SK-N-SH (cell line): ENCODE measurements around the gene DPF1. TPM values are rescaled to one million over a fixed set of nuclear protein-coding genes. Genes with fewer than 3 reads are reported as not detected.
A peak's percentile ranks its signal among the peaks of the same experiment; 100 is the strongest.

ENCODE experiments used
- CTCF ChIA-PET: fragments of 300-600, 350-600 bp; formaldehyde crosslinking; extraction: SDS; loops from one replicate; lab custom pipeline; 2021; lab: Yijun Ruan, JAX
- POLR2A ChIA-PET: fragments of 350-600 bp; sonication (Branson Sonifier 250); formaldehyde crosslinking; extraction: SDS; loops from one replicate; lab custom pipeline; 2020; ENCODE audit warnings: antibody characterized with exemption, inconsistent platforms; lab: Yijun Ruan, JAX
- DNase-seq: peaks from one replicate; pipeline ENCODE4 v3.0.0; 2012
- H2AFZ ChIP-seq: fragments of 200-600 bp; sonication (generic); 2 replicates; pipeline ENCODE4 v1.8.1; 2016; ENCODE audit warnings: antibody characterized with exemption, mild to moderate bottlenecking, low read depth
- H3F3A ChIP-seq: fragments of 200-600 bp; sonication (generic); replicated peaks from 2 replicates; pipeline ENCODE3; 2016; ENCODE audit warnings: antibody characterized with exemption, mild to moderate bottlenecking; ENCODE audit not compliant: insufficient read depth
- H3K27ac ChIP-seq, 2 experiments: fragments of 200-500 bp in 1 of 2; fragments of 200-600 bp in 1 of 2; sonication (Bioruptor generic) in 1 of 2; sonication (generic), shearing (Covaris generic) in 1 of 2; 2 replicates each; pipeline versions ENCODE4 v1.5.1 to v1.6.1; 2014 to 2016; ENCODE audit warnings: low read depth in 2 of 2, inconsistent platforms in 1 of 2, low read length in 1 of 2, mild to moderate bottlenecking in 1 of 2, mixed read lengths in 1 of 2
- H3K27me3 ChIP-seq: fragments of 200-600 bp; sonication (generic), shearing (Covaris generic); 2 replicates; pipeline ENCODE4 v1.6.1; 2016; ENCODE audit warnings: mixed run types; ENCODE audit not compliant: insufficient read depth
- H3K36me3 ChIP-seq, 2 experiments: fragments of 200-500 bp in 1 of 2; fragments of 200-600 bp in 1 of 2; sonication (Bioruptor generic) in 1 of 2; sonication (generic) in 1 of 2; replicated peaks in 1 of 2; 2 replicates each; pipeline versions ENCODE3 to v1.5.1; 2014 to 2016; ENCODE audit warnings: low read length in 1 of 2, mild to moderate bottlenecking in 1 of 2; ENCODE audit not compliant: insufficient read depth in 2 of 2, control insufficient read depth in 1 of 2
- H3K4me1 ChIP-seq, 2 experiments: fragments of 200-500 bp in 1 of 2; fragments of 200-600 bp in 1 of 2; sonication (Bioruptor generic) in 1 of 2; sonication (generic), shearing (Covaris generic) in 1 of 2; 2 replicates each; pipeline versions ENCODE4 v1.5.1 to v1.6.1; 2014 to 2016; ENCODE audit warnings: low read depth in 1 of 2, low read length in 1 of 2, mixed run types in 1 of 2; ENCODE audit not compliant: insufficient read depth in 2 of 2, control insufficient read depth in 1 of 2
- H3K4me2 ChIP-seq: fragments of 200-600 bp; sonication (generic), shearing (Covaris generic); 2 replicates; pipeline ENCODE4 v1.6.1; 2017; ENCODE audit warnings: mixed run types
- H3K4me3 ChIP-seq, 2 experiments: fragments of 200-500 bp in 1 of 2; fragments of 200-600 bp in 1 of 2; sonication (Bioruptor generic) in 1 of 2; sonication (generic), shearing (Covaris generic) in 1 of 2; 2 replicates each; pipeline versions ENCODE4 v1.5.1 to v1.8.1; 2014 to 2016; ENCODE audit warnings: low read depth in 2 of 2, inconsistent platforms in 1 of 2, low read length in 1 of 2, mild to moderate bottlenecking in 1 of 2, mixed read lengths in 1 of 2, moderate library complexity in 1 of 2
- H3K79me2 ChIP-seq: fragments of 200-600 bp; sonication (generic); 2 replicates; pipeline ENCODE4 v1.8.1; 2017; ENCODE audit warnings: mild to moderate bottlenecking; ENCODE audit not compliant: insufficient read depth
- H3K9ac ChIP-seq: fragments of 200-600 bp; sonication (generic); 2 replicates; pipeline ENCODE4 v1.6.1; 2017; ENCODE audit warnings: mixed run types
- H3K9me2 ChIP-seq: fragments of 200-600 bp; sonication (generic); 2 replicates; pipeline ENCODE4 v1.6.1; 2017; ENCODE audit warnings: mixed run types
- H3K9me3 ChIP-seq: fragments of 200-600 bp; sonication (generic); 2 replicates; pipeline ENCODE4 v1.6.1; 2017; ENCODE audit warnings: mixed run types, mild to moderate bottlenecking, moderate library complexity
- H4K20me1 ChIP-seq: fragments of 200-600 bp; sonication (generic); 2 replicates; pipeline ENCODE4 v1.6.1; 2017; ENCODE audit warnings: mild to moderate bottlenecking, mixed run types; ENCODE audit not compliant: insufficient read depth
- CHD2 ChIP-seq: fragments of 150-350 bp; IDR thresholded peaks from 2 replicates; pipeline ENCODE4 v1.6.1; 2018; ENCODE audit warnings: low read length; ENCODE audit not compliant: partially characterized antibody
- FOXJ3 ChIP-seq: sonication (generic); formaldehyde crosslinking; IDR thresholded peaks from 2 replicates; pipeline ENCODE4 v1.5.1; 2020; ENCODE audit warnings: mild to moderate bottlenecking, missing genetic modification reagents
- MXI1 ChIP-seq: IDR thresholded peaks from 2 replicates; pipeline ENCODE4 v1.6.1; 2012; ENCODE audit warnings: mild to moderate bottlenecking, low read depth, low read length, improper control_type of control experiment
- NFIC ChIP-seq: IDR thresholded peaks from 2 replicates; pipeline ENCODE4 v1.4.0; 2012; ENCODE audit warnings: borderline replicate concordance
- RAD21 ChIP-seq: IDR thresholded peaks from 2 replicates; pipeline ENCODE4 v1.6.1; 2012; ENCODE audit warnings: mild to moderate bottlenecking, low read length
- SIN3A ChIP-seq: IDR thresholded peaks from 2 replicates; pipeline ENCODE4 v1.6.1; 2012; ENCODE audit warnings: low read depth, mild to moderate bottlenecking, low read length, moderate library complexity, borderline replicate concordance
- TEAD4 ChIP-seq: IDR thresholded peaks from 2 replicates; pipeline ENCODE4 v1.4.0; 2012; ENCODE audit warnings: mild to moderate bottlenecking, borderline replicate concordance; ENCODE audit not compliant: insufficient read depth
- WGBS: methylation state at CpG from one replicate; pipeline ENCODE4 v1.1.6; 2017; ENCODE audit warnings: low lambda C conversion rate; 5-methylcytosine and 5-hydroxymethylcytosine counted together
- polyA plus RNA-seq, 3 experiments: library from polyadenylated mRNA; depleted of rRNA; stranded (reverse); fragments of >200 nt; gene quantifications; 2 replicates each; pipeline ENCODE4 v1.2.3, GENCODE V29; 2012
- TF ChIP-seq, protein P1 (sequence below): fragments of 200-600 bp; sonication (generic); IDR thresholded peaks from 2 replicates; pipeline ENCODE4 v1.6.1; 2017; ENCODE audit warnings: antibody characterized with exemption, mild to moderate bottlenecking, moderate library complexity

DPF1 gene
- polyA plus RNA-seq, 1 of the 3 experiments (the other 2 are of a cell fraction): 4.8 TPM

DNA sequence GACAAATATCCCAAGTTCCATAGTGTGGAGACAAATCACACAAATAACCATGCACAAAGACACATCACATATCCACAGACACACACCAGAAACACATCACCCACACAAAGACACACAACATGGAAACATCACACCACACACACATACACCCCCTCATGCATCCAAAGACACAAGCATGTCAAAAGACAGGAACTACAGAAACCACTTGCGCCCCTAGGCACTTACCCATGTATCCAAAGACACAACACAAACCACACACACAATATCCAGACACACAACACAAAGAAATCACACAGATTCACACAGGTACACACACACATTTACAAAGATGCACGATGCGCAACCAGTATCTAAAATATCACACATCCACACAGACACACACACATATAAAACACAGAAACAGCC, 901 bp downstream of the DPF1 start:
- Histone ChIP-seq H3F3A (peaks cover 9% of the 10 kb centered on the region), H3K36me3 (peaks cover 0 to 3% of the 10 kb centered on the region in 2 experiments), H3K4me1 (peaks cover 0 to 4% of the 10 kb centered on the region in 2 experiments; a peak in 1 of 4 replicates), H3K9me2 (no peaks in the 10 kb centered on the region), H3K27ac (no peak overlapping the region), H2AFZ (no peak overlapping the region), H3K4me2 (peak overlapping the region; percentile 81), H3K9ac (no peak overlapping the region), H4K20me1 (no peaks in the 10 kb centered on the region), H3K79me2 (peaks cover 7% of the 10 kb centered on the region; the same call in 1 of the 2 replicates), H3K9me3 (no peaks in the 10 kb centered on the region), H3K27me3 (no peaks in the 10 kb centered on the region), H3K4me3 (peak overlapping the region; percentile 53 to 65)
- ChIA-PET CTCF (no interaction called here), POLR2A (no interaction called here)
- no peak for DNase-seq
- 86% methylated on average over 3 of the region's 3 CpGs for WGBS
- TF ChIP-seq, protein P1, sequence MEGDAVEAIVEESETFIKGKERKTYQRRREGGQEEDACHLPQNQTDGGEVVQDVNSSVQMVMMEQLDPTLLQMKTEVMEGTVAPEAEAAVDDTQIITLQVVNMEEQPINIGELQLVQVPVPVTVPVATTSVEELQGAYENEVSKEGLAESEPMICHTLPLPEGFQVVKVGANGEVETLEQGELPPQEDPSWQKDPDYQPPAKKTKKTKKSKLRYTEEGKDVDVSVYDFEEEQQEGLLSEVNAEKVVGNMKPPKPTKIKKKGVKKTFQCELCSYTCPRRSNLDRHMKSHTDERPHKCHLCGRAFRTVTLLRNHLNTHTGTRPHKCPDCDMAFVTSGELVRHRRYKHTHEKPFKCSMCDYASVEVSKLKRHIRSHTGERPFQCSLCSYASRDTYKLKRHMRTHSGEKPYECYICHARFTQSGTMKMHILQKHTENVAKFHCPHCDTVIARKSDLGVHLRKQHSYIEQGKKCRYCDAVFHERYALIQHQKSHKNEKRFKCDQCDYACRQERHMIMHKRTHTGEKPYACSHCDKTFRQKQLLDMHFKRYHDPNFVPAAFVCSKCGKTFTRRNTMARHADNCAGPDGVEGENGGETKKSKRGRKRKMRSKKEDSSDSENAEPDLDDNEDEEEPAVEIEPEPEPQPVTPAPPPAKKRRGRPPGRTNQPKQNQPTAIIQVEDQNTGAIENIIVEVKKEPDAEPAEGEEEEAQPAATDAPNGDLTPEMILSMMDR: no peak

DNA sequence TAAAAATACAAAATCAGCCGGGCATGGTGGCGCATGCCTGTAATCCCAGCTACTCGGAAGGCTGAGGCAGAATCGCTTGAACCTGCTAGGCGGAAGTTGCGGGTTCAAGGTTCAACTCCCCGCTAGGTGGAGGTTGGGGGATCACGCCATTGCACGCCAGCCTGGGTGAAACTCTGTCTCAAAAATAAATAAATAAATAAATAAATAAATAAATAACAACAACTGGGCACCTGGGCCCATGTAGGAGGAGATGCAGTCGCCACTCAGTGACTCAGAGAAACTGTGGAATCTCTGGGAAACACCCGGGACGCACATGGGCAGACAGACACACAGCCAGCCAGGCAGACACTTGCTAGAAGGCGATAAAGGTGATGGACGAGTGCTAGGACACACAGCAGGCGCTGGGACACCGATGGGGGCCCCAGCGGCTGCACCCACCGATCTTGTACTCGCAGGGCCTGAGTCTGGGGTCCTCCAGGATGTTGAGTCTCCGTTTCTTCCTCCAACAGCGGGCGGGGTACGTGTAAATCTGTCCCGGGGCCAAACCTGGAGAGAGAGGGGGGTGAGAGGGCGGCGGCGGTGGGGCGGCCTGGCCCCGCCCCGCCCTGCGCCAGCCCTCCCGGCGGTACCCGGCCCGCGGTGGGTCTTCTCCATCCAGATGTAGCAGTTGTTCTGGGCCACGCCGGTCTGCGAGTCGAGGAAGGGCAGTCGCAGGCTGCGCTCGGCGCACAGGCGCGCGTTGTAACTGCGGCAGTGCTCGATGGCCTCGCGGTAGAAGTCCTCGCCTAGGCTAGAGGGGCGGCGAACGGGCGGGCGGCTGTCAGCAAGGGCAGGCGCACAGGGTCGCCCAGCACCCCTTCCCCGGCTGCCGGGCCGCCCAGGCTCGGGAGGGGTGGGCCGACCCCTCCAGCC, 1.8 kb downstream of the DPF1 start:
- Histone ChIP-seq H3K79me2 (peaks cover 7% of the 10 kb centered on the region; the same call in 1 of the 2 replicates), H3K4me2 (no peak overlapping the region), H3K4me3 (no peak overlapping the region), H3K36me3 (peaks cover 0 to 7% of the 10 kb centered on the region in 2 experiments), H3K27ac (no peak overlapping the region), H3K9me3 (no peaks in the 10 kb centered on the region), H2AFZ (no peak overlapping the region), H3K9ac (no peak overlapping the region), H3F3A (peaks cover 9% of the 10 kb centered on the region), H3K27me3 (no peaks in the 10 kb centered on the region), H4K20me1 (no peaks in the 10 kb centered on the region), H3K9me2 (no peaks in the 10 kb centered on the region), H3K4me1 (peaks cover 0 to 2% of the 10 kb centered on the region in 2 experiments; a peak in 1 of 4 replicates)
- CTCF ChIA-PET: interaction anchor here (1.2 kb wide), 1 partner anchor 11 kb away, joined by 3 read pairs; no protein-coding TSS in a partner anchor
- POLR2A ChIA-PET: no interaction called here
- WGBS: 93% methylated on average over 48 of the region's 64 CpGs
- DNase-seq: peak; percentile 19
- no peak for TF ChIP-seq MXI1

DNA sequence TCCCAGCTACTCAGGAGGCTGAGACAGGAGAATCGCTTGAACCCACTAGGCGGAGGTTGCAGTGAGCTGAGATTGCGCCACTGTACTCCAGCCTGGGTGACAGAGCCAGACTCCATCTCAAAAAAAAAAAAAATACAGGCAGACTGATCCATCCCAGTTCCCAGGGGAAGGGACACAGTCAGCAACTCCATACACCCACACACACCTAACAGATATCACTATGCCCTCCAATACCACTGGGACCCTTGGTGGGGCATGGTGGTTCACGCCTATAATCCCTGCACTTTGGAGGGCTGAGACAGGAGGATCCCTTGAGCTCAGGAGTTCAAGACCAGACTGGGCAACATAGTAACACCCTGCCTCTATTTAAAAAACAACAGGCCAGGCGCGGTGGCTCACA, 2.6 kb downstream of the DPF1 start:
- Histone ChIP-seq H4K20me1 (no peaks in the 10 kb centered on the region), H3K9me2 (no peaks in the 10 kb centered on the region), H3K4me2 (no peak overlapping the region), H3K9me3 (no peaks in the 10 kb centered on the region), H3K27ac (no peak overlapping the region), H3K36me3 (peaks cover 0 to 7% of the 10 kb centered on the region in 2 experiments), H3K9ac (no peak overlapping the region), H3K4me3 (no peak overlapping the region), H3K79me2 (peaks cover 7% of the 10 kb centered on the region; the same call in 1 of the 2 replicates), H3F3A (peaks cover 3% of the 10 kb centered on the region), H3K27me3 (no peaks in the 10 kb centered on the region), H2AFZ (no peak overlapping the region), H3K4me1 (peaks cover 0 to 2% of the 10 kb centered on the region in 2 experiments; a peak in 1 of 4 replicates)
- 90% methylated on average over 6 of the region's 6 CpGs for WGBS
- CTCF ChIA-PET: interaction anchor here (1.0 to 1.2 kb wide), 2 partner anchors 12 to 22 kb away, joined by 3 read pairs; no protein-coding TSS in a partner anchor
- TF ChIP-seq SIN3A: no peak
- no peak for TF ChIP-seq RAD21
- no peak for TF ChIP-seq CHD2
- no peak for TF ChIP-seq FOXJ3 (CRISPR knock-in tag)
- TF ChIP-seq NFIC: no peak
- TF ChIP-seq TEAD4: no peak
- no peak for DNase-seq
- POLR2A ChIA-PET: no interaction called here
